Limb (tissue), 2 donors: Measurements from ENCODE around the gene C1QTNF5.

ENCODE experiments used
- DNase-seq, 2 donors: peaks; one replicate each; pipeline ENCODE4 v3.0.0-alpha.2; 2016; ENCODE audit errors: extremely low spot score in 2 of 2

Gene C1QTNF5

GRCh38 chr11:119295178-119295577 is 45.5 kb downstream of the C1QTNF5 start:
- DNase-seq: no peak

DNA sequence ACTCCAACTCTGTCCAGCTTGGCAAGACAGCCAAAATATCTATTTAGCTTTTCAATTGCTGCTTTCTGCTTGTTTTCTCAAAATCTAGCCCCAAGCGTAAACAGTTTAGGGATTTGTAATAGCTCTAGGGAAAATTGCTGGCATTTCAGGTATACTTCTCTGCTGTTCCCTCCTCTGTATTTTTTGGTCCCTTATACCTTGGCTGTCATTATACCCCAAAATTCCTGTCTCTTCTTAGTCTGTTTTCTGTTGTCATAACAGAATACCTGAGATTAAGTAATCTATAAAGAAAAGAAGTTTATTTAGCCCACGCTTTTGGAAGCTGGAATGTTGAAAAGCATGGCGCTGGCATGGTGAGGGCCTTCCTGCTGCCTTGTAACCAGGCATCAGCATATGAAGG is 47.2 kb downstream of the C1QTNF5 start:
- DNase-seq: no peak

DNA sequence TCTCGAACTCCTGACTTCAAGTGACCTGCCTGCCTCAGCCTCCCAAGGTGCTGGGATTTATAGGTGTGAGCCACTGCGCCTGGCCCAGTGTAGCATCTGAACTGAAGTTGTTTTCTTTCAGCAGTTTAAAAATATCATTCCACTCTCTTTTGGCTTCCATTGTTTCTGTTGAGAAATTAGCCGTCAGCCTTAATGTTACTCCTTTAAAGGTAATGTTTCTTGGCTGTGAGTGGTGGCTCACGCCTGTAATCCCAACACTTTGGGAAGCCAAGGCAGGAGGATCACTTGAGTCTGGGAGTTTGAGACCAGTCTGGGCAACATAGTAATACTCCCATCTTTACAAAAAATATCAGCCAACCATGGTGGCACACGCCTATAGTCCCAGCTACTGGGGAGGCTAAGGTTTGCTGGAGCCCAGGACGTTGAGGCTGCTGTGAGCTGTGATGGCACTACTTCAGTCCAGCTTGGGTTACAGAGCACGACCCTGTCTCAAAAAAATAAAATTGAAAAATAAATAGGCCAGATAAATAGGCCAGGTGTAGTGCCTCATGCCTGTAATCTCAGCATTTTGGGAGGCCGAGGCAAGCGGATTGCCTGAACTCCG is 49.7 kb downstream of the C1QTNF5 start:
- no peak for DNase-seq
